Measurements from ENCODE around the gene NEU3.
"Not testable (repeated sequence)": the region's sequence is repeated elsewhere in the genome, so short reads cannot be mapped to it uniquely, and the experiment has no call there.

DNA sequence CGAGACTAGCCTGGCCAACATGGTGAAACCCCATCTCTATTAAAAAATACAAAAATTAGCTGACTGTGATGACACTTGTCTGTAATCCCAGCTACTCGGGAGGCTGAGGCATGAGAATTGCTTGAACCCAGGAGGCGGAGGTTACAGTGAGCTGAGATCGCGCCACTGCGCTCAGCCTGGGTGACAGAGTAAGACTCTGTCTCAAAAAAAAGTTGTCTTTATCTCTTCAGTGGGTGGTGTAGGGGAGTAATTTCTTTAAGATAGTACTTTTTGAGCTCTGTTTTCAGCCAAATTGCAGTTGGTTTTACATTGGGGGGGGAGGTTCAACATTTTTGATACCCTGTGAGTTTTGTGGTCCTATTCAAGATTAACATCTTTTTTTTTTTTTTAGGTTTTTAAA, 28.6 kb upstream of the NEU3 start:
- not testable (repeated sequence) for TF ChIP-seq BHLHE40 (IDR thresholded peaks at IDR 0.05; ENCODE audit: borderline replicate concordance); ARNT (IDR thresholded peaks at IDR 0.05); FOXM1 (IDR thresholded peaks at IDR 0.05; ENCODE audit: borderline replicate concordance); ZNF384 (IDR thresholded peaks at IDR 0.05); SP1 (IDR thresholded peaks at IDR 0.05); FOXK2 (IDR thresholded peaks at IDR 0.05); L3MBTL2 (conservative IDR thresholded peaks at IDR 0.05)

Data from HEK293T (cell line).